GM12878 (cell line): ENCODE measurements around the gene ALDH18A1. TPM values are rescaled to one million over a fixed set of nuclear protein-coding genes. Genes with fewer than 3 reads are reported as not detected.

Source experiments
- ATAC-seq: fragments of 200-7000 bp; cut with Tn5 transposase; 3 replicates; pipeline ENCODE4 v1.9.1; 2020; ENCODE audit warnings: mild to moderate bottlenecking, moderate library complexity
- BruUV-seq: library from RNA; stranded (reverse); fragments of 400-500 nt; replicated peaks from 2 replicates; lab custom pipeline; 2021; lab: Mats Ljungman, UMichigan
- CTCF ChIA-PET: fragments of 300-600 bp; sonication (Branson Sonifier 250); formaldehyde crosslinking; extraction: SDS; loops from one replicate; lab custom pipeline; 2021; ENCODE audit warnings: inconsistent platforms; lab: Yijun Ruan, JAX
- POLR2A ChIA-PET: fragments of 350-600 bp; formaldehyde crosslinking; extraction: SDS; loops from one replicate; lab custom pipeline; 2021; ENCODE audit warnings: inconsistent platforms; lab: Charles Lee
- RAD21 ChIA-PET: fragments of 300-600 bp; sonication (Branson Sonifier 250); formaldehyde crosslinking; loops from one replicate; lab custom pipeline; 2023; ENCODE audit warnings: antibody characterized with exemption; ENCODE audit not compliant: unreplicated experiment; lab: Charles Lee
- SMC1A ChIA-PET: fragments of 300-600 bp; sonication (Branson Sonifier 250); formaldehyde crosslinking; loops from one replicate; lab custom pipeline; 2023; ENCODE audit not compliant: unreplicated experiment, uncharacterized antibody; lab: Charles Lee
- DNase-seq: peaks from one replicate; pipeline ENCODE4 v3.0.0-alpha.2; 2011; ENCODE audit warnings: low read depth, low spot score
- FAIRE-seq: peaks from 3 replicates; lab custom pipeline; 2011; peaks lifted over from hg19 to GRCh38; lab: Jason Lieb, UNC
- H2AFZ ChIP-seq: 2 replicates; pipeline ENCODE4 v1.6.0; 2011; ENCODE audit warnings: low read depth, low read length, control low read depth; ENCODE audit not compliant: control insufficient read depth
- H3K27ac ChIP-seq: 2 replicates; pipeline ENCODE4 v1.5.1; 2011; ENCODE audit warnings: control low read depth; ENCODE audit not compliant: control insufficient read depth, insufficient read depth
- H3K27me3 ChIP-seq, 2 experiments: replicated peaks in 1 of 2; 2 replicates each; pipeline versions ENCODE4 v1.6.0 to v1.6.1; 2011; ENCODE audit warnings: low read length in 1 of 2; ENCODE audit not compliant: control insufficient read depth in 2 of 2, insufficient read depth in 2 of 2
- H3K36me3 ChIP-seq, 2 experiments: 2 replicates each; pipeline ENCODE4 v1.5.1; 2011; ENCODE audit warnings: low read length in 1 of 2; ENCODE audit not compliant: control insufficient read depth in 2 of 2, insufficient read depth in 2 of 2
- H3K4me1 ChIP-seq: 2 replicates; pipeline ENCODE4 v1.6.1; 2011; ENCODE audit warnings: mild to moderate bottlenecking, low read length, moderate library complexity, mixed read lengths; ENCODE audit not compliant: control insufficient read depth, insufficient read depth
- H3K4me2 ChIP-seq: 2 replicates; pipeline ENCODE4 v1.6.0; 2011; ENCODE audit warnings: control low read depth; ENCODE audit not compliant: control insufficient read depth, insufficient read depth
- H3K4me3 ChIP-seq: fragments of 200-600 bp; sonication (generic); 2 replicates; pipeline ENCODE4 v1.5.1; 2016
- H3K79me2 ChIP-seq: 2 replicates; pipeline ENCODE4 v1.6.0; 2011; ENCODE audit warnings: low read length; ENCODE audit not compliant: control insufficient read depth, insufficient read depth
- H3K9ac ChIP-seq: 2 replicates; pipeline ENCODE4 v1.8.0; 2011; ENCODE audit warnings: low read length, control low read depth, mixed read lengths; ENCODE audit not compliant: control insufficient read depth, insufficient read depth
- H3K9me3 ChIP-seq: replicated peaks from 3 replicates; pipeline ENCODE4 v1.5.1; 2011; ENCODE audit warnings: mild to moderate bottlenecking, low read length; ENCODE audit not compliant: control insufficient read depth, insufficient read depth
- H4K20me1 ChIP-seq: 2 replicates; pipeline ENCODE4 v1.6.0; 2011; ENCODE audit not compliant: control insufficient read depth, insufficient read depth
- ATF7 ChIP-seq: fragments of 450-650 bp; IDR thresholded peaks from 2 replicates; pipeline ENCODE4 v1.6.1; 2016; ENCODE audit warnings: low read depth, mild to moderate bottlenecking
- BCL11A ChIP-seq: IDR thresholded peaks from 2 replicates; pipeline ENCODE4 v1.6.1; 2011; ENCODE audit warnings: low read depth, low read length
- BHLHE40 ChIP-seq, 2 experiments: fragments of 450-650 bp in 1 of 2; IDR thresholded peaks; 2 replicates each; pipeline ENCODE4 v1.6.1; 2011 to 2017; ENCODE audit warnings: low read depth in 2 of 2, borderline replicate concordance in 1 of 2, improper control_type of control experiment in 1 of 2, low read length in 1 of 2, mild to moderate bottlenecking in 1 of 2
- KAT2A ChIP-seq: conservative IDR thresholded peaks from 2 replicates; pipeline ENCODE4 v1.6.1; 2011; ENCODE audit warnings: low read depth, low read length; ENCODE audit not compliant: control insufficient read depth
- NR2C1 ChIP-seq: fragments of 450-650 bp; IDR thresholded peaks from 2 replicates; pipeline ENCODE4 v1.6.1; 2017; ENCODE audit warnings: antibody characterized with exemption, mild to moderate bottlenecking, moderate library complexity
- NR2C2 ChIP-seq: IDR thresholded peaks from 2 replicates; pipeline ENCODE4 v1.6.1; 2011; ENCODE audit warnings: borderline replicate concordance, low read depth; ENCODE audit not compliant: control insufficient read depth, insufficient read length
- PAX5 ChIP-seq: IDR thresholded peaks from 2 replicates; pipeline ENCODE4 v1.6.1; 2011; ENCODE audit warnings: low read depth, low read length, borderline replicate concordance
- PML ChIP-seq: IDR thresholded peaks from 2 replicates; pipeline ENCODE4 v1.6.1; 2012; ENCODE audit warnings: low read length, inconsistent platforms
- PRDM15 ChIP-seq: fragments of 450-650 bp; formaldehyde crosslinking; IDR thresholded peaks from 2 replicates; pipeline ENCODE4 v1.4.0; 2020; ENCODE audit warnings: mild to moderate bottlenecking, moderate library complexity
- SMAD5 ChIP-seq: IDR thresholded peaks from 2 replicates; pipeline ENCODE4 v1.6.1; 2016; ENCODE audit warnings: antibody characterized with exemption, low read depth
- STAT1 ChIP-seq: fragments of 450-650 bp; conservative IDR thresholded peaks from 2 replicates; pipeline ENCODE4 v1.6.1; 2014; ENCODE audit warnings: antibody characterized with exemption, mild to moderate bottlenecking
- TAF1 ChIP-seq: IDR thresholded peaks from 2 replicates; pipeline ENCODE4 v1.6.1; 2011; ENCODE audit warnings: mild to moderate bottlenecking, low read depth, low read length, borderline replicate concordance
- ZZZ3 ChIP-seq: IDR thresholded peaks from 2 replicates; pipeline ENCODE4 v1.6.1; 2011; ENCODE audit warnings: low read depth; ENCODE audit not compliant: control insufficient read depth, insufficient read length
- in situ Hi-C: fragments of 300-500 bp; cut with MboI; formaldehyde crosslinking; loops from 9 replicates; pipeline ENCODE4 v1.14.3; 2018; ENCODE audit warnings: mixed read lengths
- intact Hi-C: fragments of 100-400 bp; cut with micrococcal nuclease; formaldehyde crosslinking; loops from one replicate; pipeline ENCODE4 v1.14.2; 2022; ENCODE audit not compliant: unreplicated experiment
- polyA plus RNA-seq, 11 experiments: library from polyadenylated mRNA; depleted of rRNA in 4 of 11; unstranded in 6 of 11; stranded (reverse) in 5 of 11; fragments of >200 nt; fragmentation: Nextera tagmentation in 4 of 11; fragmentation: Illumina TruSeq in 1 of 11; extraction: Ambion mirVana in 4 of 11; extraction: Trizol in 1 of 11; gene quantifications; 1 replicate in 1 of 11; 2 replicates in 10 of 11; pipeline versions ENCODE4 v1.2.1 to v1.2.3, GENCODE V29; 2011 to 2016; ENCODE audit warnings: inconsistent platforms in 2 of 11, missing spikeins in 2 of 11, low read depth in 1 of 11
- total RNA-seq, 4 experiments: library from RNA; depleted of rRNA in 3 of 4; stranded (reverse); fragments of >200 nt in 3 of 4; fragmentation: Illumina TruSeq in 1 of 4; extraction: Trizol in 1 of 4; gene quantifications; 2 replicates each; pipeline versions ENCODE4 v1.2.1 to v1.2.3, GENCODE V29; 2013 to 2021
- TF ChIP-seq, protein P1 (sequence below): fragments of 450-650 bp; IDR thresholded peaks from 2 replicates; pipeline ENCODE4 v1.6.1; 2017; ENCODE audit warnings: low read depth, mild to moderate bottlenecking, moderate library complexity
- TF ChIP-seq, protein P2 (sequence below): IDR thresholded peaks from 2 replicates; pipeline ENCODE4 v1.6.1; 2011; ENCODE audit warnings: borderline replicate concordance, low read depth, mild to moderate bottlenecking, moderate library complexity, low read length; ENCODE audit not compliant: insufficient read depth, poor library complexity, severe bottlenecking

The ALDH18A1 gene
- total and polyA plus RNA-seq, 10 of the 15 experiments (the other 5 are each of a cell fraction or from before 2014, with no cell fraction given) = 24.3 to 118 (median 99.3) TPM

DNA sequence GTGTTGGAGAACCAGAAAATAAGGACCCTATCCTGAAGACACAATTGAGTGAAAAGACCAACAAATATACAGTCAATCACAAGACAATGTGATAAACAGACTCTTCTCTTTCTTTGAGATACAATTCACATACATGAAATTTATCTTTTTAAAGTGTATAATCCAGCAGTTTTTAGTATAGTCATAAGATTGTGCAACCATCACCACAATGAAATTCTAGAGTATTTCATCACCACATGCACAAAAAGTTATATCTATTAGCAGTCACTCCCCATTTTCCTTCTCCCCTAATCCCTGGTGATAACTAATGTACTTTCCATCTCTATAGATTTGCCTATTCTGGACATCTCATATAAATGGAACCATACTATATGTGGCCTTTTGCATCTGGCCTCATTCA lies 87.1 kb downstream of the ALDH18A1 start:
- ChIA-PET RAD21 (no interaction called here), POLR2A (no interaction called here), CTCF (no interaction called here), SMC1A (no interaction called here)
- Histone ChIP-seq H2AFZ (no peak overlapping the region), H3K36me3 (no peaks in the 10 kb centered on the region), H3K4me2 (no peak overlapping the region), H3K79me2 (no peaks in the 10 kb centered on the region), H3K27ac (no peak overlapping the region), H3K9ac (no peak overlapping the region), H3K4me1 (no peaks in the 10 kb centered on the region), H3K27me3 (peaks cover 0 to 2% of the 10 kb centered on the region in 2 experiments; a peak in 2 of 4 replicates), H3K4me3 (no peak overlapping the region), H4K20me1 (no peaks in the 10 kb centered on the region), H3K9me3 (no peaks in the 10 kb centered on the region)
- no TSS peak for BruUV-seq
- DNase-seq (no peak), ATAC-seq (no peak), FAIRE-seq (no peak)
- in situ Hi-C loops (no loop called here), intact Hi-C loops (no loop called here)
- TF ChIP-seq ATF7 (no peak), NR2C2 (no peak), PRDM15 (CRISPR knock-in tag) (no peak), ZZZ3 (no peak), STAT1 (no peak), TAF1 (no peak), NR2C1 (no peak), BCL11A (no peak), KAT2A (no peak), SMAD5 (no peak), PML (no peak), BHLHE40 (IDR thresholded peaks at IDR 0.05; ENCODE audit: borderline replicate concordance in 1 of 2, low read depth in 2 of 2, low read length in 1 of 2) (no peak), PAX5 (no peak)
- TF ChIP-seq, protein P1, sequence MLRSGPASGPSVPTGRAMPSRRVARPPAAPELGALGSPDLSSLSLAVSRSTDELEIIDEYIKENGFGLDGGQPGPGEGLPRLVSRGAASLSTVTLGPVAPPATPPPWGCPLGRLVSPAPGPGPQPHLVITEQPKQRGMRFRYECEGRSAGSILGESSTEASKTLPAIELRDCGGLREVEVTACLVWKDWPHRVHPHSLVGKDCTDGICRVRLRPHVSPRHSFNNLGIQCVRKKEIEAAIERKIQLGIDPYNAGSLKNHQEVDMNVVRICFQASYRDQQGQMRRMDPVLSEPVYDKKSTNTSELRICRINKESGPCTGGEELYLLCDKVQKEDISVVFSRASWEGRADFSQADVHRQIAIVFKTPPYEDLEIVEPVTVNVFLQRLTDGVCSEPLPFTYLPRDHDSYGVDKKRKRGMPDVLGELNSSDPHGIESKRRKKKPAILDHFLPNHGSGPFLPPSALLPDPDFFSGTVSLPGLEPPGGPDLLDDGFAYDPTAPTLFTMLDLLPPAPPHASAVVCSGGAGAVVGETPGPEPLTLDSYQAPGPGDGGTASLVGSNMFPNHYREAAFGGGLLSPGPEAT = no peak
- TF ChIP-seq, protein P2, sequence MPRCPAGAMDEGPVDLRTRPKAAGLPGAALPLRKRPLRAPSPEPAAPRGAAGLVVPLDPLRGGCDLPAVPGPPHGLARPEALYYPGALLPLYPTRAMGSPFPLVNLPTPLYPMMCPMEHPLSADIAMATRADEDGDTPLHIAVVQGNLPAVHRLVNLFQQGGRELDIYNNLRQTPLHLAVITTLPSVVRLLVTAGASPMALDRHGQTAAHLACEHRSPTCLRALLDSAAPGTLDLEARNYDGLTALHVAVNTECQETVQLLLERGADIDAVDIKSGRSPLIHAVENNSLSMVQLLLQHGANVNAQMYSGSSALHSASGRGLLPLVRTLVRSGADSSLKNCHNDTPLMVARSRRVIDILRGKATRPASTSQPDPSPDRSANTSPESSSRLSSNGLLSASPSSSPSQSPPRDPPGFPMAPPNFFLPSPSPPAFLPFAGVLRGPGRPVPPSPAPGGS = no peak
